ENCODE measurements around the gene CDH1.

GRCh38 chr16:68700120-68700519, 37.0 kb upstream of the CDH1 start:
- TF ChIP-seq, protein P1, sequence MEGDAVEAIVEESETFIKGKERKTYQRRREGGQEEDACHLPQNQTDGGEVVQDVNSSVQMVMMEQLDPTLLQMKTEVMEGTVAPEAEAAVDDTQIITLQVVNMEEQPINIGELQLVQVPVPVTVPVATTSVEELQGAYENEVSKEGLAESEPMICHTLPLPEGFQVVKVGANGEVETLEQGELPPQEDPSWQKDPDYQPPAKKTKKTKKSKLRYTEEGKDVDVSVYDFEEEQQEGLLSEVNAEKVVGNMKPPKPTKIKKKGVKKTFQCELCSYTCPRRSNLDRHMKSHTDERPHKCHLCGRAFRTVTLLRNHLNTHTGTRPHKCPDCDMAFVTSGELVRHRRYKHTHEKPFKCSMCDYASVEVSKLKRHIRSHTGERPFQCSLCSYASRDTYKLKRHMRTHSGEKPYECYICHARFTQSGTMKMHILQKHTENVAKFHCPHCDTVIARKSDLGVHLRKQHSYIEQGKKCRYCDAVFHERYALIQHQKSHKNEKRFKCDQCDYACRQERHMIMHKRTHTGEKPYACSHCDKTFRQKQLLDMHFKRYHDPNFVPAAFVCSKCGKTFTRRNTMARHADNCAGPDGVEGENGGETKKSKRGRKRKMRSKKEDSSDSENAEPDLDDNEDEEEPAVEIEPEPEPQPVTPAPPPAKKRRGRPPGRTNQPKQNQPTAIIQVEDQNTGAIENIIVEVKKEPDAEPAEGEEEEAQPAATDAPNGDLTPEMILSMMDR (IDR thresholded peaks at IDR 0.05 in 8 of 11, conservative IDR thresholded peaks at IDR 0.05 in 3 of 11), result no peak
- TF ChIP-seq POLR2AphosphoS5 (IDR thresholded peaks at IDR 0.05), result peak in 1 of 3 donors; percentile 30

Data from spleen (tissue), 7 donors.